HG03442 (cell line): Measurements from ENCODE around the gene DMXL1.
"Not testable (repeated sequence)": the region's sequence is repeated elsewhere in the genome, so short reads cannot be mapped to it uniquely, and the experiment has no call there.

Source experiments
- ATAC-seq: cut with Tn5 transposase; IDR thresholded peaks from one replicate; pipeline ENCODE4 v1.9.1; 2021; ENCODE audit warnings: mild to moderate bottlenecking, moderate library complexity; ENCODE audit not compliant: unreplicated experiment

DMXL1 gene

DNA sequence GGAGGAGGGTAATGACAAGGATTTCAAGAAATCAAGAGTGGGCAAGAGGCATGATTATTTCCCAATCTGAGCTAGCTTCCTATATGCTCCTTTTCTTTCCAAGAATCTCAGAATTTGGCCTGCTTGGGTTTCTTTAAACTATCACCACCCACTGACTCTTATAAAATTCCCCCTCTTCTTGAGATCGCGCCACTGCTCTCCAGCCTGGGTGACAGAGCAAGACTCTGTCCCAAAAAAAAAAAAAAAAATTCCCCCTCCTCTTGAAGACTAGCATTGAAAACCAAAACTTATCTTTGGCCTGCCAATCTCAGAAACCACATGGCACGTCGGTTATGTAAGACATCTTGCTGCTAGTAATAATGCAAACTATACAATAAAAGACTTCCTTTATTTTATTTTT lies 3.4 kb upstream of the DMXL1 start:
- no peak for ATAC-seq

DNA sequence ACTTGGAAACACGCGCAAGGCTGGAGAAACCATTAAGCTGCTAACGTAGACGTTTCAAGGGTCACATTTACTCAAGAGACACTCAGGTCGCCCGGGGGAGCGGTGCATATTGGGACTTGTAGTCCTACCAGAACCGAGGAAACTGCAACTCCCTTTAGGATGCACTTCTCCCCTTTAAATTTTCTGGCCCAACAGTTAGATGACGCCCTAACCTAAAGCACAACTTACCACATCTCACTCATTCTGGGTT lies 384 bp upstream of the DMXL1 start:
- ATAC-seq, result peak; percentile 47

- ATAC-seq, result peak; percentile 6
Measured at GRCh38 chr5:119071561-119071995, 691 bp downstream of the DMXL1 start.

- ATAC-seq, result no peak
Measured at GRCh38 chr5:119072496-119072895, 1.6 kb downstream of the DMXL1 start.

DNA sequence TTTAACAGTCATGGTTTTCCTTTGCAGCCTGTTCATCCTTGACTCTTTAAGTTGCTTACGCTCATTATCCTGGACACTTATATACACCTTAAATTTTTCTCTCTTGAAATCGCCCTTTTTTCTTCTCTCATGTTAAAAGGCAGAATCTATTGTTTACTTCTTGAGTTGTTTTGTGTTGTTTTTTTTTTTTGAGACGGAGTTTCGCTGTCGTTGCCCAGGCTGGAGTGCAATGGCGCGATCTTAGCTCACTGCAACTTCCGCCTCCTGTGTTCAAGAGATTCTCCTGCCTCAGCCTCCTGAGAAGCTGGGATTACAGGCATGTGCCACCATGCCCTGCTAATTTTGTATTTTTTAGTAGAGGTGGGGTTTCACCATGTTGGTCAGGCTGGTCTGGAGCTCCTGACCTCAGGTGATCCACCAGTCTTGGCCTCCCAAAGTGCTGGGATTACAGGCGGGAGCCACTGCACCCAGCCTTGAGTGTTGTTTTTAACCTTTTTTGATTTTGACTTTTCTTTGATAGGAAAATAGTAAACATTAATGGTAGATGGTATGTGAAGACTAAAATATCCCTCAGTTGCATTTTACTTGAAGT lies 3.0 kb downstream of the DMXL1 start:
- not testable (repeated sequence) for ATAC-seq

DNA sequence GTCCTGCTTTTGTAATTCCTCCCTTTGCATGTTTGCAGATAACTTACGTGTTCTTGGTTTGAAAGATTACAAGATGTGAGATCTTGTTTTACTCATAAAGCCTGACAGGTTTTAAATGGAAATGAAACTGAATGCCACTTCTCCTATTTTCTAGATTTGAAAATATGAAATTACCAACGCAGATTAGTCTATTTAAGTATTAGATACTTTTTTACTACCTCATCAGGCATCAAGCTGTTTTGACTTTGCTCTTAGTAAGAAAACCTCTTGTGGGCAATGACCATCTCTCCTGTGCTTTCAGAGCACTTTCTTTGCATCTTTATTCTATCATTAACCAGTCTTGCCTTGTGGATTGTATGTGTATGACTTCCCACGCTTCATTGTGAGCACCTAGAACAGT lies 3.5 kb downstream of the DMXL1 start:
- peak; percentile 14 for ATAC-seq

DNA sequence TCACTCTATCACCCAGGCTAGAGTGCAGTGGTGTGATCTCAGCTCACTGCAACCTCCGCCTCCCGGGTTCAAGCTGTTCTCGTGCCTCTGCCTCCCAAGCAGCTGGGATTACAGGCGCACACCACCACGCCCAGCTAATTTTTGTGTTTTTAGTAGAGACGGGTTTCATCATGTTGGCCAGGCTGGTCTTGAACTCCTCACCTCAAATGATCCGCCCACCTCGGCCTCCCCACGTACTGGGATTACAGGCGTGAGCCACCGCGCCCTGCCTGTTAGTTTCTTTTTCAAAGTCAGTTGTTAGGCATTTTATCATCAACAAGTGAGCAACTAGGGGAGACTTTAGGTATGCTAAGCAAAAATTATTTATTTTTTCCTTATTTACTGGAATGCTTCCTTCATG lies 4.4 kb downstream of the DMXL1 start:
- not testable (repeated sequence) for ATAC-seq

- ATAC-seq, result no peak
Measured at GRCh38 chr5:119076080-119076479, 5.2 kb downstream of the DMXL1 start.

GRCh38 chr5:119077444-119077843 lies 6.6 kb downstream of the DMXL1 start:
- no peak for ATAC-seq

GRCh38 chr5:119078071-119078846 lies 7.4 kb downstream of the DMXL1 start:
- ATAC-seq, result no peak

DNA sequence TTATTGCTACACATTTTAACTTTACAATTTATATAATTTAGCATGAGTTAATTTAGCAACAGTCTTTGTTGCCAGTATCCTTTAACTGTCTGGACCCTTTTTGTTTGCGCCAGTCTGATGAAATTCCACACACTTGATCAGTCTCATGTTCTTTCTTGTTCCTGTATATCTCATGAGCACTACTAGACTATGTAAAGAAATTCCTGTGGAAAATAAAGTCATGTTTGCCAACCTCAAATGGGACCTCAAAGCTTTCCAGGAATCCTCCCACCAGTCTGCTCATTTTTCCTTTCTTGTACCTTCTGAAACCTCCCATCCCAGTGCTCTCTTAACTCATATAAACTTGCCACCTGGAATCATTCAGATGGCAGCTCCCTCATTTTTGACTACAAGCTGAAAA lies 8.0 kb downstream of the DMXL1 start:
- ATAC-seq, result no peak

GRCh38 chr5:119079318-119079921 lies 8.5 kb downstream of the DMXL1 start:
- peak; percentile 61 for ATAC-seq

DNA sequence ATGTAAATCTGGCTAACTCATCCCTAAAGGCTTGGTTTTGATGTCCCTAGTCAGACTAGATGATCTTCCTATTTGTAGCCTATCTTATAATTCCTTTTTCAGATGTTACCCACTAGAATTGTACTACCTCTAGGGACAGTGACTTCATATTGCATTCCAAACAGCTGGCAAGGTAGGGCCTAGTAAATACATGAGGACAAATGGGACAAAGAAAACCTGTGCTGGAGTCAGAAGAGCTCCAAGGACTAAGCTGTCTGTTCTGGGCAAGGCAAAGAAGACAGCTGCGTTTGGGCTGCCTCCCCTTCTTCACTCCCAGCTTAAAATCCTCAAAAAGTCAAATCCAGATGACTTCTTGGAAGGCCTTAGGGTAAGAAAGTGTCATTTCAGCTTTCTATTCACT lies 10.0 kb downstream of the DMXL1 start:
- ATAC-seq, result no peak

GRCh38 chr5:119082691-119083090 lies 11.8 kb downstream of the DMXL1 start:
- no peak for ATAC-seq

GRCh38 chr5:119083679-119084078 lies 12.8 kb downstream of the DMXL1 start:
- no peak for ATAC-seq

GRCh38 chr5:119088438-119088837 lies 17.6 kb downstream of the DMXL1 start:
- no peak for ATAC-seq

DNA sequence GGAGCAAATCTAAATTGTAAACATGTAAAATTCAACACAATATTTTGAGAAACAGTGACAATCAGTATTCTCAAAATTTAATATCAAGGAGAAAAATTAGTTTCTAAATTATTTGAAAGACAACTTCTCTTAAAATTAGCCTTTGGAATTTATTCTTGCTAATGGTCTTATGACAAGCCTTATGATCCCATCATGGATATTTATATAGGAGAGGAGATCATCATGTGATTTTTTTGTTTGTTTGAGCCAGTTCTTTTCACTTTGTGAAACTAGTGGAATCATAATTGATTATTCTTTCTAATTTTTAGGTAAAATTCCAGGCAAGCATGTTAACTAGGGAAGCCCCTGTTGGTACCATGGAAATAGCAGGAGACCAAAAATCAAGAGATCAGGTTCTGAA lies 24.7 kb downstream of the DMXL1 start:
- ATAC-seq, result no peak

DNA sequence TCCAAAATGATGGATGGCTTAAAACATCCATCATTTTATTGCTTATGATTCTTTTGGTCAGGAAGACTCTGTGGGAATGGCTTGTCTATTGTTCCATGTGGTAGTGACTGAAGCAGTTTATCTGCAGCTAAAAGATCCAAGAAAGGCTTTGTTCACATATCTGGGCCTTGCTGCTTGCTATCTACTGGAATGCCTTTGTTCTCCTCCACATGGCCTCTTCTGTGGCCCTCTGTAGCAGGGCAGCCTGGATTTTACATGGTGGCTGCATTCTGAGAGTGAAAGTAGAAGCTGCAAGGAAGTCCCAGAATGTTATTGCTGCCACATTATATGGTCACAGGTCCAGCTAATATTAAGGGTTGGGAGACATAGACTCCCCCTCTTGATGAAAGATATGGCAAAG lies 35.1 kb downstream of the DMXL1 start:
- no peak for ATAC-seq

- no peak for ATAC-seq
Measured at GRCh38 chr5:119112151-119112550, 41.3 kb downstream of the DMXL1 start.

GRCh38 chr5:119117237-119117636 lies 46.4 kb downstream of the DMXL1 start:
- no peak for ATAC-seq

GRCh38 chr5:119118000-119118399 lies 47.1 kb downstream of the DMXL1 start:
- no peak for ATAC-seq

DNA sequence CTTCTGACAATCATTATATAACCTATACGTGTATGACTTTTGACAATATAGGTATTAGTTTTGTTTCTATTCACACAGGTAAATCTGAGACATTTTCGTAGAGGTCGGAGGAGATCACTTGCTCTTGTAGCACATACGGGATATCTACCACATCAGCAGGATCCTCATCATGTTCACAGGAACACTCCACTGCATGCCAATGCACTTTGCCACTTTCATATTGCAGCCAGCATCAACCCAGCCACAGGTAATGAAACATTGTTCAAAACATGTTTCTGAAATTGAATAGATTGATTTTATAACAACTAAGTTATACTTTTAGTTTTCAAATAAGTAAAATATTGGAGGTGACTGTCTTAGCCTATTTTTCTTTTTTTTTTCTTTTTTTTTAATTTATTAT lies 50.0 kb downstream of the DMXL1 start:
- no peak for ATAC-seq

- not testable (repeated sequence) for ATAC-seq
Measured at GRCh38 chr5:119122474-119122873, 51.6 kb downstream of the DMXL1 start.
